GM12875 (cell line): Measurements from ENCODE around the gene REPS2.
"Not testable (repeated sequence)": the region's sequence is repeated elsewhere in the genome, so short reads cannot be mapped to it uniquely, and the experiment has no call there.

Experiments
- H3K4me3 ChIP-seq: one replicate; pipeline ENCODE4 v1.5.1; 2011; ENCODE audit warnings: low read depth, low read length, control low read depth
- TF ChIP-seq, protein P1 (sequence below): IDR thresholded peaks from 2 replicates; pipeline ENCODE4 v1.5.1; 2011; ENCODE audit warnings: low read depth, mild to moderate bottlenecking, control low read depth, inconsistent platforms, low read length, moderate library complexity, borderline replicate concordance; ENCODE audit not compliant: insufficient read depth

Gene REPS2

DNA sequence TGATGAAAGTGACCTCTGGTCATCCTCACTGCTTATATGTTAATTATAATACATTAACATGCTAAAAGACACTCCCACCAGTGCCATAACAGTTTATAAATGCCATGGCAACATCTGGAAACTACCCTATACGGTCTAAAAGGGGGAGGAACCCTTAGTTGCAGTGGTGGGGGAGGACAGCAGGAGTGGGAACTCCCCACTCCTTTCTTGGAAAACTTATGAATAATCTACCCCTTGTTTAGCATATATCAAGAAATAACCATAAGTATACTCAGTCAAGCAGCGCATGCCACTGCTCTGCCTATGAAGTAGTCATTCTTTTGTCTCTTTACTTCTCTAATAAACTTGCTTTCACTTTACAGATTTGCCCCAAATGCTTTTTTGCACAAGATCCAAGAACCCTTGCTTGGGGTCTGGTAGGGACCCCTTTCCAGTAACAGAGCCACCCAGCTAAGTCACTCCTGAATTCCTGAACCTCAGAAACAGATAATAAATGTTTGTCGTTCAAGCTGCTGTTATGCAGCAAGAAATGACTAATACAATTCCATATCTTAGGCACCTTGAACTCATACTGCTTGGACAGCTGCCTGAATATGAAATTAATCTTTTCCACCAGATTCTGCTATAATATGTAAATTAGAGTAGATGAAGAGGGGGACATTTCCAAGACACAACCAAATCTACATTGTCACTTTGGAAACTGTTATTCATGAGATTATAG is 14.4 kb upstream of the REPS2 start:
- TF ChIP-seq, protein P1, sequence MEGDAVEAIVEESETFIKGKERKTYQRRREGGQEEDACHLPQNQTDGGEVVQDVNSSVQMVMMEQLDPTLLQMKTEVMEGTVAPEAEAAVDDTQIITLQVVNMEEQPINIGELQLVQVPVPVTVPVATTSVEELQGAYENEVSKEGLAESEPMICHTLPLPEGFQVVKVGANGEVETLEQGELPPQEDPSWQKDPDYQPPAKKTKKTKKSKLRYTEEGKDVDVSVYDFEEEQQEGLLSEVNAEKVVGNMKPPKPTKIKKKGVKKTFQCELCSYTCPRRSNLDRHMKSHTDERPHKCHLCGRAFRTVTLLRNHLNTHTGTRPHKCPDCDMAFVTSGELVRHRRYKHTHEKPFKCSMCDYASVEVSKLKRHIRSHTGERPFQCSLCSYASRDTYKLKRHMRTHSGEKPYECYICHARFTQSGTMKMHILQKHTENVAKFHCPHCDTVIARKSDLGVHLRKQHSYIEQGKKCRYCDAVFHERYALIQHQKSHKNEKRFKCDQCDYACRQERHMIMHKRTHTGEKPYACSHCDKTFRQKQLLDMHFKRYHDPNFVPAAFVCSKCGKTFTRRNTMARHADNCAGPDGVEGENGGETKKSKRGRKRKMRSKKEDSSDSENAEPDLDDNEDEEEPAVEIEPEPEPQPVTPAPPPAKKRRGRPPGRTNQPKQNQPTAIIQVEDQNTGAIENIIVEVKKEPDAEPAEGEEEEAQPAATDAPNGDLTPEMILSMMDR = no peak
- H3K4me3 ChIP-seq = no peak overlapping the region

DNA sequence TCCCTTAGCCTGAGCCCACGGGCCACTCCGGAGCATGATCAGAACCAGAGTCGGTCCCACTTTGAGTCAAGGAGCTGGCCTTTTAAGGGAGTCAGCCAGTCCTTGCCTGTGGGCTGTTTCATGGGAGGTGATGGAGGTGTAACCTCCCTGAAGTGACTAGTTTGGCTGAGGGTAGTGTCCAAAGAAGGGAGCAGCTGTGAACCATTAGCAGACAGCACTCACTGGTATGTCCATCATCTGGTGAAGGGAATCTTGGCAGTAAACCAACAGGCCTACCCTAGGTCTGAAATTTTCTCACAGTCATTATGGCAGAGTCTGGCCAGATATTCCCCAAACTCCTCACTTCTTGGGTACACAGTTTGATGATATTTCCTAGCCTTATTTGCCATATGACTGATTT is 12.3 kb upstream of the REPS2 start:
- TF ChIP-seq, protein P1 = no peak

DNA sequence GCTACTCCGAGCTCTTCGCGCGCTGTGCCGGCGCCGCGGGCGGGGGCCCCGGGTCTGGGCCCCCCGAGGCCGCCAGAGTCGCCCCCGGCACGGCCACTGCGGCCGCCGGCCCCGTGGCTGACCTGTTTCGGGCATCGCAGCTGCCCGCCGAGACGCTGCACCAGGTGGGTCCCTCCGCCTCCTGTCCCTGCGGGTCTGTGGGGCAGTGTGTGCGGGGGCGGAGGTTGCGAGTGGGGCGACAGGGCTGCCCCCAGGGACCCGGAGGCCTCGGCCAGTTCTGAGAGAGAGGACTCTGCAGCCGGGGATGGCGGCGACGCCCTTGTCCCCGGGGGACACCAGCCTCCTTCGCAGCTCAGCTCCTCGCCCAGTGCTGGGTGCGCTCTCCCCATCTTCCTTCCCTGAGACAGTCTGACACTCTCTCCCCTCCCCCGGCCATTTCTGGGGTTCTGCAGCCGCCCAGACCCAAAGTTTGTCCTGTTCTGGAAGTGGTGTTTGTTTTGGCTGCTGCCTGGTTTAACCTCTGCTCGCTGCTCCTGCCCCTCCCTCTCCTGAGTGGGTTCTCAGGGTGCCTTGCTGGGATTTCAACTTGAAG is 609 bp downstream of the REPS2 start:
- TF ChIP-seq, protein P1 = no peak
- H3K4me3 ChIP-seq = no peak overlapping the region

More for the DNA sequence above, 12.3 kb upstream of the REPS2 start:
- no peak overlapping the region for H3K4me3 ChIP-seq

DNA sequence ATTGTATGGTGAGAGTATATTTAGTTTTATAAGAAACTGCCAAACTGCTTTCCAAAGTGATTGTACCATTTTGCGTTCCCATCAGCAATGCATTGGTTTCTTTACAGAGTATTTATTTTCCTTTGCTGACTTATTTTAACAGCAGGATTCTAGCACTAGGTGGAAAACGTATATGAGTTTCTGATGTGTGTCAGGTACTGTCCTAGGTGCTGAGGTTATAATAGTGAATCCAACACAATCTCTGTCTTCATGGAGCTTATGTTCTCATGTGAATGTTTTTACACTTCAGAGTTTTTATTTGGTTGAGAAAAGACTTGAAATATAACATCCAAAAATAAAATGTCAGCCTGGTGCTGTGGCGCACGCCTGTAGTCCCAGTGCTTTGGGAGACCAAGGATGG is 4.0 kb downstream of the REPS2 start:
- no peak overlapping the region for H3K4me3 ChIP-seq
- TF ChIP-seq, protein P1 = no peak

DNA sequence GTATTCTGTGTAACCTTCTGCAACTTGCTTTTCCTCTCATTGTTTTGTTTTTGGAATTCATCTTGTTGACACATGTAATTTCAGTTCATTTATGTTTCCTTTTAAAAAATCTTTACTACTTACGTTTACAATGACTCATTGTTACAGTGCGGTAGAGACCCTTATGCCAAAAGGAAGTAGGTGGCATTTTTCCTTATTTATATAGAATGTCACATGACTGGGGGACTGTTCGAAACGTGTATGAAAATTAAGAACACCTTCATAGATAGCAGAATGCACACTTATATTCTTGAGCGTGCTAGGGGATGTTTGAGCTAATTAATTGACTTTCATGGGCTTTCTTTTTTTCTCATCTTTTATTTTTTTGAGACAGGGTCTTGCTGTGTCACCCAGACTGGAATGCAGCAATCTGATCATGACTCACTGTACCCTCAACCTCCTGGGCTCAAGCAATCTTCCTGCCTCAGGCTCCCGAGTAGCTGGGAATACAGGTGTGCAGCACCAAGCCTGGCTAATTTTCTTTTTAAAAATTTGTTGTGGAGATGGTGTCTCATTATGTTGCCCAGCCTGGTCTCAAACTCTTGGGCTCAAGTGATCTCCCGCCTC is 7.3 kb downstream of the REPS2 start:
- no peak overlapping the region for H3K4me3 ChIP-seq
- TF ChIP-seq, protein P1 = no peak

DNA sequence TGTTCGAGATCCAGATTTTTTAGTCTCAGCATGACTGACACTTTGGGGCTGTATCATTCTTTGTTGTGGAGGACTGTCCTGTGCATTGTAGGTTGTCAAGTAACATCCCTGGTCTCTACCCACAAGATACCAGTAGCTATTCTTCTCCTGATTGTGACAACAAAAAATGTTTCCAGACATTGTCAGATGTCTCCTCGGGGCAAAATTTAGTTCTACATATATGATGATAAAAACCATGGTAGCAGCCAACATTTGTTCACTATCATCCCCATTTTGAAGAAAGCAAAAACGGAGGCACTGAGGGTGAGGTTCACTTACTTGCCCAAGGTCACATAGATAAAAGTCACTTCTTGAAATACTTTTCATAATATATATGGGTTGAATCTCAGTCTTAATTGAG is 11.3 kb downstream of the REPS2 start:
- TF ChIP-seq, protein P1 = no peak
- no peak overlapping the region for H3K4me3 ChIP-seq

DNA sequence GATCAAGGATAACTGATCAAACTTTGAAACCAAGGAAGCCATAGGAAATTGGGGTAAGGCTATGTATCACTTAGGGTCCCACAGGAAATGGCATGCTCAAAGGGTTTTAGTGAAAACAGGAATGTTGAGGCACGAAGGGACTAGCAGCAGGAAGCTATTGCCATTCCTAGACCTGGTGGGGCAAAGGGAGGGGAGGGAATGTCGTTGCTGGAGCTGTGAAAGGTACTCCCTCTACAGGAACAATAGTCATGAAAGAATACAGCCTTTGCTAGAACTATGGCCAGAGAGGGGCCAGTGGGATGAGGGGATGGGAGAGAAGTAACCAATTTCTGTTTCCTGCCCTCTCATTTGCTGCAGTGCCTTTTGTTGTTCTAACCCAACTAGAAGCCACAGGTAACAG is 11.9 kb downstream of the REPS2 start:
- H3K4me3 ChIP-seq = no peak overlapping the region
- TF ChIP-seq, protein P1 = no peak

DNA sequence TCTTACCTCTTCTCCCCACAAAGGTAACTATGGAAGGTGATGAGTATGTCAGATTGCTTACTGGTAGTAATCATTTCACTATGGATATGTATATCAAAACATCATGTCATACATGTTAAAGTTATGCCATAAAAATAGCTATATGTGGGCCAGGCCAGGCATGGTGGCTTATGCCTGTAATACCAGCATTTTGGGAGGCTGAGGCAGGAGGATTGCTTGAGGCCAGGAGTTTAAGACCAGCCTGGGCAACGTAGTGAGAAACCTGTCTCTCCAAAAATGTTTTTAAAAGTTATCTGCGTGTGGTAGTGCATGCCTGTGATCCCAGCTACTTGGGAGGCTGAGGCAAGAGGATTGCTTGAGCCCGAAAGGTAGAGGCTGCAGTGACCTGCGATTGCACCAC is 16.2 kb downstream of the REPS2 start:
- not testable (repeated sequence) for H3K4me3 ChIP-seq
